Stimulated activated CD8-positive, alpha-beta memory T cell treated with anti-CD3 and anti-CD28 coated beads, Interleukin-12 subunit alpha, Interleukin-12 subunit beta, amount 100 ng/mL, for 4 hours (primary cell): ENCODE data around the gene SBF2.
"Not testable (repeated sequence)": the region's sequence is repeated elsewhere in the genome, so short reads cannot be mapped to it uniquely, and the experiment has no call there.

Experiments used
- DNase-seq: peaks from one replicate; pipeline ENCODE4 v3.0.0-alpha.2; 2020; ENCODE audit warnings: low read depth

The SBF2 gene

GRCh38 chr11:10116588-10116987 lies 177.4 kb downstream of the SBF2 start:
- no peak for DNase-seq

- no peak for DNase-seq
Measured at GRCh38 chr11:10114593-10115404, 179.2 kb downstream of the SBF2 start.

- no peak for DNase-seq
Measured at GRCh38 chr11:10113852-10114251, 180.2 kb downstream of the SBF2 start.

- DNase-seq: no peak
Measured at GRCh38 chr11:10109806-10110205, 184.2 kb downstream of the SBF2 start.

GRCh38 chr11:10108915-10109680 lies 184.9 kb downstream of the SBF2 start:
- DNase-seq: no peak

GRCh38 chr11:10107497-10107896 lies 186.5 kb downstream of the SBF2 start:
- no peak for DNase-seq

- no peak for DNase-seq
Measured at GRCh38 chr11:10097615-10098014, 196.4 kb downstream of the SBF2 start.

- DNase-seq: no peak
Measured at GRCh38 chr11:10096987-10097386, 197.0 kb downstream of the SBF2 start.

- no peak for DNase-seq
Measured at GRCh38 chr11:10095412-10096208, 198.4 kb downstream of the SBF2 start.

- DNase-seq: no peak
Measured at GRCh38 chr11:10092426-10092825, 201.6 kb downstream of the SBF2 start.

- no peak for DNase-seq
Measured at GRCh38 chr11:10091314-10092045, 202.5 kb downstream of the SBF2 start.

GRCh38 chr11:10087923-10088225 lies 206.1 kb downstream of the SBF2 start:
- not testable (repeated sequence) for DNase-seq

GRCh38 chr11:10087186-10087922 lies 206.7 kb downstream of the SBF2 start:
- DNase-seq: no peak

- DNase-seq: no peak
Measured at GRCh38 chr11:10080138-10080537, 213.9 kb downstream of the SBF2 start.

- no peak for DNase-seq
Measured at GRCh38 chr11:10076458-10077141, 217.4 kb downstream of the SBF2 start.

- DNase-seq: no peak
Measured at GRCh38 chr11:10075141-10075540, 218.9 kb downstream of the SBF2 start.

- no peak for DNase-seq
Measured at GRCh38 chr11:10072841-10073240, 221.2 kb downstream of the SBF2 start.

GRCh38 chr11:10072142-10072541 lies 221.9 kb downstream of the SBF2 start:
- DNase-seq: no peak

GRCh38 chr11:10067629-10068300 lies 226.3 kb downstream of the SBF2 start:
- DNase-seq: no peak

GRCh38 chr11:10066441-10066840 lies 227.6 kb downstream of the SBF2 start:
- no peak for DNase-seq
